ENCODE data around the gene KIF16B. TPM values are rescaled to one million over a fixed set of nuclear protein-coding genes. Genes with fewer than 3 reads are reported as not detected.

KIF16B gene
- total RNA-seq, 1 donor from 2014 or later: 7.1 TPM

- DNase-seq (ENCODE audit: low read depth): no peak
- no peaks in the 10 kb centered on the region for H3K36me3 ChIP-seq (ENCODE audit: control insufficient read depth, insufficient read depth, low read length)
- H3K4me3 ChIP-seq (ENCODE audit: low read depth, low read length): no peak overlapping the region
- no peaks in the 10 kb centered on the region for H3K27me3 ChIP-seq (ENCODE audit: control insufficient read depth, insufficient read depth, low read length)
- TF ChIP-seq CTCF (IDR thresholded peaks at IDR 0.05; ENCODE audit: insufficient read depth, low read length, poor library complexity, severe bottlenecking): no peak
Observed at GRCh38 chr20:16394784-16395183, 178.5 kb downstream of the KIF16B start.

GRCh38 chr20:16393836-16394235 is 179.4 kb downstream of the KIF16B start:
- no peak for TF ChIP-seq CTCF (IDR thresholded peaks at IDR 0.05; ENCODE audit: insufficient read depth, low read length, poor library complexity, severe bottlenecking)
- Histone ChIP-seq H3K27me3 (ENCODE audit: control insufficient read depth, insufficient read depth, low read length) (no peaks in the 10 kb centered on the region), H3K4me3 (ENCODE audit: low read depth, low read length) (no peak overlapping the region), H3K36me3 (ENCODE audit: control insufficient read depth, insufficient read depth, low read length) (no peaks in the 10 kb centered on the region)
- DNase-seq (ENCODE audit: low read depth): no peak

GRCh38 chr20:16393297-16393696 is 180.0 kb downstream of the KIF16B start:
- Histone ChIP-seq H3K4me3 (ENCODE audit: low read depth, low read length) (no peak overlapping the region), H3K27me3 (ENCODE audit: control insufficient read depth, insufficient read depth, low read length) (no peaks in the 10 kb centered on the region), H3K36me3 (ENCODE audit: control insufficient read depth, insufficient read depth, low read length) (no peaks in the 10 kb centered on the region)
- no peak for TF ChIP-seq CTCF (IDR thresholded peaks at IDR 0.05; ENCODE audit: insufficient read depth, low read length, poor library complexity, severe bottlenecking)
- DNase-seq (ENCODE audit: low read depth): no peak

- Histone ChIP-seq H3K36me3 (ENCODE audit: control insufficient read depth, insufficient read depth, low read length) (no peaks in the 10 kb centered on the region), H3K4me3 (ENCODE audit: low read depth, low read length) (no peak overlapping the region), H3K27me3 (ENCODE audit: control insufficient read depth, insufficient read depth, low read length) (no peaks in the 10 kb centered on the region)
- DNase-seq (ENCODE audit: low read depth): no peak
- TF ChIP-seq CTCF (IDR thresholded peaks at IDR 0.05; ENCODE audit: insufficient read depth, low read length, poor library complexity, severe bottlenecking): no peak
Observed at GRCh38 chr20:16392346-16392745, 180.9 kb downstream of the KIF16B start.

- no peak overlapping the region for H3K4me3 ChIP-seq (ENCODE audit: low read depth, low read length)
Observed at GRCh38 chr20:16390991-16391390, 182.3 kb downstream of the KIF16B start.

More at GRCh38 chr20:16390991-16391390, 182.3 kb downstream of the KIF16B start:
- no peak for DNase-seq (ENCODE audit: low read depth)
- no peak for TF ChIP-seq CTCF (IDR thresholded peaks at IDR 0.05; ENCODE audit: insufficient read depth, low read length, poor library complexity, severe bottlenecking)
- Histone ChIP-seq H3K36me3 (ENCODE audit: control insufficient read depth, insufficient read depth, low read length) (no peaks in the 10 kb centered on the region), H3K27me3 (ENCODE audit: control insufficient read depth, insufficient read depth, low read length) (no peaks in the 10 kb centered on the region)
